GM06990 (cell line): ENCODE data around the gene EAF1.

Experiments
- DNase-seq: peaks from one replicate; pipeline ENCODE4 v3.0.0-alpha.2; 2011; ENCODE audit not compliant: insufficient read length; ENCODE audit errors: extremely low read depth
- H3K27me3 ChIP-seq: replicated peaks from 2 replicates; pipeline ENCODE4 v1.6.0; 2011; ENCODE audit warnings: low read length; ENCODE audit not compliant: control insufficient read depth, insufficient read depth
- H3K36me3 ChIP-seq: 2 replicates; pipeline ENCODE4 v1.5.1; 2011; ENCODE audit warnings: low read length; ENCODE audit not compliant: control insufficient read depth, insufficient read depth
- H3K4me3 ChIP-seq: replicated peaks from 2 replicates; pipeline ENCODE4 v1.5.1; 2011; ENCODE audit warnings: low read depth, mild to moderate bottlenecking, control low read depth, low read length
- CTCF ChIP-seq: IDR thresholded peaks from 2 replicates; pipeline ENCODE4 v1.5.1; 2011; ENCODE audit warnings: low read length, control low read depth, mild to moderate bottlenecking, inconsistent platforms; ENCODE audit not compliant: insufficient read depth, poor library complexity, severe bottlenecking

EAF1 gene

DNA sequence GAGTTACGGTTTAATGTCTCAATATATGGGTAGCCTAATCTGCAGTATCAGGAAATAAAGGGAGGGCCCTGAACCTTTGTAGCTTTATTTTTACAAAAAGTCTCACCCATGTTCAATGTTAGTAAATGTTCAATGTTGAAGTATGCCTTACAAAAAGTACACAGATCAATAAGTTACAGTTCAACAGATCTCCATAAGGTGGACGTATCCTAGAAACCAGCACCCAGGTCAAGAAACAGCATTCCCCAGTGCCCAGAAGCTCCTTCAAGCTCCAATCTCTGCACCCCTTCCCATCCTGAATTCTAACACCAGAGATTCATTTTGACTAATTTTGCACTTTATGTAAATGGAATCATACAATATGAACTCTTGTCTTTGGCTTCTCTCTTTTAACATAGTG lies 62.8 kb downstream of the EAF1 start:
- no peak for TF ChIP-seq CTCF
- H3K27me3 ChIP-seq, result no peaks in the 10 kb centered on the region
- no peak overlapping the region for H3K4me3 ChIP-seq
- no peak for DNase-seq
- H3K36me3 ChIP-seq, result no peaks in the 10 kb centered on the region

DNA sequence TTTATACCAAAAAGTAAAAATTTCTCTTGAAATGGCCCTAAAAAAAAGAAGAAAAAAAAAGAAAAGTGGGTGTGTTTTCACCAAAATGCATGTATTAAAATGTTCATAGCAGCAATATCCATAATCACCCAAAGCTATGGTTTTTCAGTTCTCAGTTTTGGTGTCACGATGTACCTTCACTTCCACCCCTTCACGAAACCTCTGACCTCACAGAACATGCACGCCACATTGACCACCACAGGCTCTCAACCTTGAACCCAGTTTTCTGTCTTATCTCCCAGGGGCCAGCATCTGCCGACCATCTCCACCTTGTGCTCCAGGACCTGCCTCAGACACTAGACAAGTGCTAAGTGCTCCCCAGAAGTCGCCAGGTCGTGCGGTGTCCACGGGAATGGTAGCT lies 63.7 kb downstream of the EAF1 start:
- no peak overlapping the region for H3K4me3 ChIP-seq
- no peaks in the 10 kb centered on the region for H3K27me3 ChIP-seq
- peak; percentile 22 for DNase-seq
- no peaks in the 10 kb centered on the region for H3K36me3 ChIP-seq
- TF ChIP-seq CTCF, result no peak
